Peyer's patch (tissue), 4 donors: ENCODE data around the gene SLC7A14.

Experiments
- POLR2A ChIP-seq, 2 donors: fragments of 450-650 bp; IDR thresholded peaks; one replicate each; pipeline ENCODE4 v1.5.1; 2017; ENCODE audit warnings: antibody characterized with exemption in 2 of 2, mild to moderate bottlenecking in 2 of 2, moderate library complexity in 2 of 2
- TF ChIP-seq, protein P1 (sequence below), 6 experiments: fragments of 450-650 bp in 4 of 6; fragments of 200-600 bp in 2 of 6; sonication (generic) in 1 of 6; IDR thresholded peaks; one replicate each; pipeline ENCODE4 v1.5.1; 2017 to 2019; ENCODE audit warnings: antibody characterized with exemption in 6 of 6, mild to moderate bottlenecking in 3 of 6, moderate library complexity in 1 of 6

DNA sequence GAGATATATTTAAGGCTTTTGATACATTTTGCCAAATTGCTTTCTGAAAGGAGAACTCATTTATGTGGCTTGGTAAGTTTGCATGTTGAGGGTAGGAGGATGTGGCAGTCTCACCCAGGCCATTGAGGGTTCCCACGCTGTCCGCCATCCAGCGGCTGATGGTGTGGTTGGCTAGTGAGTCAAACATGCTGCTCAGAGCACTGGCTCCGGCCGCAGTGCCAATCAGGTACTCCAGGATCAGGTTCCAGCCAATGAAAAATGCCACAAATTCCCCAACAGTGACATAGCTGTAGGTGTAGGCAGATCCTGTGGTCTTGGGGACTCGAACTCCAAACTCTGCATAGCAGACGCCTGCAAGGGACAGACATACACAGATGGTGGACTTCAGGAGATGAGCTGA, 84.9 kb downstream of the SLC7A14 start:
- TF ChIP-seq, protein P1, sequence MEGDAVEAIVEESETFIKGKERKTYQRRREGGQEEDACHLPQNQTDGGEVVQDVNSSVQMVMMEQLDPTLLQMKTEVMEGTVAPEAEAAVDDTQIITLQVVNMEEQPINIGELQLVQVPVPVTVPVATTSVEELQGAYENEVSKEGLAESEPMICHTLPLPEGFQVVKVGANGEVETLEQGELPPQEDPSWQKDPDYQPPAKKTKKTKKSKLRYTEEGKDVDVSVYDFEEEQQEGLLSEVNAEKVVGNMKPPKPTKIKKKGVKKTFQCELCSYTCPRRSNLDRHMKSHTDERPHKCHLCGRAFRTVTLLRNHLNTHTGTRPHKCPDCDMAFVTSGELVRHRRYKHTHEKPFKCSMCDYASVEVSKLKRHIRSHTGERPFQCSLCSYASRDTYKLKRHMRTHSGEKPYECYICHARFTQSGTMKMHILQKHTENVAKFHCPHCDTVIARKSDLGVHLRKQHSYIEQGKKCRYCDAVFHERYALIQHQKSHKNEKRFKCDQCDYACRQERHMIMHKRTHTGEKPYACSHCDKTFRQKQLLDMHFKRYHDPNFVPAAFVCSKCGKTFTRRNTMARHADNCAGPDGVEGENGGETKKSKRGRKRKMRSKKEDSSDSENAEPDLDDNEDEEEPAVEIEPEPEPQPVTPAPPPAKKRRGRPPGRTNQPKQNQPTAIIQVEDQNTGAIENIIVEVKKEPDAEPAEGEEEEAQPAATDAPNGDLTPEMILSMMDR (IDR thresholded peaks at IDR 0.05) = no peak
- no peak for TF ChIP-seq POLR2A (IDR thresholded peaks at IDR 0.05)
